ENCODE results near the gene PTPRG. TPM values are rescaled to one million over a fixed set of nuclear protein-coding genes. Genes with fewer than 3 reads are reported as not detected.

PTPRG gene
- total and polyA plus RNA-seq, 2 of the 13 experiments (the other 11 are each of a cell fraction or from before 2014, with no cell fraction given): 8.0 to 25.3 TPM

DNA sequence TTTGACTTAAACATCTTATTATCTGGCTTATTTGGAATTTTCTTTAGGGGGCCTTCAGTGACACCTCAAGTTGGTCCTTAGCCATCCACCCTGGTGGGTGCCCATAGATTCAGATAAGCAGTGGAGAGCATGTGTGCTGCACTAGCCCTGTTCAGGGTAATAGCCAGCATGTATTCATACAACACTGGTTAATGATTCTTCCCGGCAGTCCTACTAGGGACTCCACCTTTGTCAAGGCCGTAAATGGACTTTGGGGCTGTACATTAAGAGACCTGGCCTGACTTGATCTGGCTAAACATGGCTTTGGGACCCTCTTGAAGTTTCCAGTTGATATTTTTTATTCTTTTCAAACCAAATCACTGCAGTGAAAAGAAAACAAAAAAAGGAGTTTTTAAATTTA, 125.8 kb downstream of the PTPRG start:
- FAIRE-seq: peak; percentile 81
- CTCF ChIA-PET (ENCODE audit: low intra/inter-chr PET ratio, low total read pairs): no interaction called here
- Histone ChIP-seq H3K9me3 (ENCODE audit: low read length) (no peaks in the 10 kb centered on the region), H3K27me3 (ENCODE audit: control insufficient read depth in 1 of 2, insufficient read depth in 2 of 2, low read length in 2 of 2) (no peaks in the 10 kb centered on the region), H3K4me1 (ENCODE audit: insufficient read depth, low read length) (peaks cover 35% of the 10 kb centered on the region), H3K36me3 (replicated peaks in 1 of 2; ENCODE audit: control insufficient read depth in 1 of 2, insufficient read depth in 2 of 2, low read length in 2 of 2) (peaks cover 0 to 4% of the 10 kb centered on the region in 2 experiments; a peak in 3 of 5 replicates), H3K4me3 (replicated peaks in 1 of 3; ENCODE audit: insufficient read depth in 1 of 3, low read depth in 2 of 3, low read length in 3 of 3) (no peak overlapping the region), H3K79me2 (ENCODE audit: insufficient read depth, low read length) (peaks cover 22% of the 10 kb centered on the region), H4K20me1 (ENCODE audit: insufficient read depth, low read length) (no peaks in the 10 kb centered on the region), H3K27ac (ENCODE audit: extremely low read length, insufficient read depth, low read length) (peak overlapping the region; percentile 9), H2AFZ (ENCODE audit: low read length) (no peak overlapping the region), H3K9ac (ENCODE audit: insufficient read depth, low read depth, low read length) (no peak overlapping the region), H3K4me2 (ENCODE audit: low read depth, low read length) (peak overlapping the region; percentile 42)
- intact Hi-C loops (cut with micrococcal nuclease; ENCODE audit: unreplicated experiment): no loop called here
- peak; percentile 56 for DNase-seq (ENCODE audit: low spot score)
- in situ Hi-C loops (cut with HindIII; ENCODE audit: extremely low pct_ligation_motif_present, low pct_unique_long_range_greater_than_20kb): no loop called here
- ATAC-seq: peak; percentile 94
- WGBS (ENCODE audit: low lambda C conversion rate): 43% methylated on average over 2 of the region's 2 CpGs
- POLR2A ChIA-PET: no interaction called here
- no TSS peak for BruUV-seq (replicated peaks)
- TF ChIP-seq ATAD3A (CRISPR knock-in tag; IDR thresholded peaks at IDR 0.05): no peak
- TF ChIP-seq POGZ (CRISPR knock-in tag; IDR thresholded peaks at IDR 0.05): 0 out of 2 replicates have a peak, but pooled peaks have one; percentile 28
- TF ChIP-seq, protein P1, sequence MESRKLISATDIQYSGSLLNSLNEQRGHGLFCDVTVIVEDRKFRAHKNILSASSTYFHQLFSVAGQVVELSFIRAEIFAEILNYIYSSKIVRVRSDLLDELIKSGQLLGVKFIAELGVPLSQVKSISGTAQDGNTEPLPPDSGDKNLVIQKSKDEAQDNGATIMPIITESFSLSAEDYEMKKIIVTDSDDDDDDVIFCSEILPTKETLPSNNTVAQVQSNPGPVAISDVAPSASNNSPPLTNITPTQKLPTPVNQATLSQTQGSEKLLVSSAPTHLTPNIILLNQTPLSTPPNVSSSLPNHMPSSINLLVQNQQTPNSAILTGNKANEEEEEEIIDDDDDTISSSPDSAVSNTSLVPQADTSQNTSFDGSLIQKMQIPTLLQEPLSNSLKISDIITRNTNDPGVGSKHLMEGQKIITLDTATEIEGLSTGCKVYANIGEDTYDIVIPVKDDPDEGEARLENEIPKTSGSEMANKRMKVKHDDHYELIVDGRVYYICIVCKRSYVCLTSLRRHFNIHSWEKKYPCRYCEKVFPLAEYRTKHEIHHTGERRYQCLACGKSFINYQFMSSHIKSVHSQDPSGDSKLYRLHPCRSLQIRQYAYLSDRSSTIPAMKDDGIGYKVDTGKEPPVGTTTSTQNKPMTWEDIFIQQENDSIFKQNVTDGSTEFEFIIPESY (CRISPR knock-in tag; IDR thresholded peaks at IDR 0.05): 0 out of 2 replicates have a peak, but pooled peaks have one; percentile 29
- peak; percentile 79 for TF ChIP-seq ZKSCAN1 (IDR thresholded peaks at IDR 0.05; ENCODE audit: low read length)
- peak; percentile 78; the same call in 1 of the 2 replicates for TF ChIP-seq ZNF12 (CRISPR knock-in tag; IDR thresholded peaks at IDR 0.05)
- TF ChIP-seq ZNF569 (CRISPR knock-in tag; IDR thresholded peaks at IDR 0.05; ENCODE audit: borderline replicate concordance): no peak
- no peak for TF ChIP-seq ZBTB25 (CRISPR knock-in tag; IDR thresholded peaks at IDR 0.05)
- TF ChIP-seq ZNF704 (CRISPR knock-in tag; IDR thresholded peaks at IDR 0.05; ENCODE audit: borderline replicate concordance): no peak
- TF ChIP-seq ZNF644 (CRISPR knock-in tag; IDR thresholded peaks at IDR 0.05; ENCODE audit: low read depth): peak; percentile 69
- TF ChIP-seq CENPX (CRISPR knock-in tag; IDR thresholded peaks at IDR 0.05): no peak
- peak; percentile 34; the same call in 1 of the 2 replicates for TF ChIP-seq HNF4A (CRISPR knock-in tag; IDR thresholded peaks at IDR 0.05)
- no peak for TF ChIP-seq MAX (IDR thresholded peaks at IDR 0.05)
- TF ChIP-seq SOX5 (CRISPR knock-in tag; IDR thresholded peaks at IDR 0.05; ENCODE audit: borderline replicate concordance): no peak
- TF ChIP-seq HOMEZ (CRISPR knock-in tag; IDR thresholded peaks at IDR 0.05; ENCODE audit: low read depth): peak; percentile 16; the same call in 1 of the 2 replicates
- TF ChIP-seq GATAD2A (CRISPR knock-in tag; IDR thresholded peaks at IDR 0.05): peak; percentile 23; the same call in 1 of the 2 replicates
- TF ChIP-seq ARID5B (CRISPR knock-in tag; IDR thresholded peaks at IDR 0.05): 0 out of 2 replicates have a peak, but pooled peaks have one; percentile 14

Measured in HepG2 (cell line).